GM23338 (cell line): ENCODE data around the gene PGBD5.

Experiments
- CREB1 ChIP-seq: fragments of 250-450 bp; sonication (Bioruptor Pico); IDR thresholded peaks from 2 replicates; pipeline ENCODE4 v1.5.0; 2020; ENCODE audit warnings: low read depth, mild to moderate bottlenecking, moderate library complexity
- CTCF ChIP-seq, 2 experiments: fragments of 200-600 bp in 1 of 2; sonication (generic) in 1 of 2; conservative IDR thresholded peaks; 2 replicates each; pipeline versions ENCODE4 v1.5.1 to v1.6.1; 2016 to 2017; ENCODE audit warnings: antibody characterized with exemption in 2 of 2, low read depth in 2 of 2, mild to moderate bottlenecking in 2 of 2, moderate library complexity in 1 of 2
- EZH2 ChIP-seq: fragments of 200-600 bp; sonication (generic); IDR thresholded peaks from one replicate; pipeline ENCODE4 v1.8.0; 2017; ENCODE audit warnings: antibody characterized with exemption, mild to moderate bottlenecking, low read depth; ENCODE audit not compliant: unreplicated experiment
- EZH2phosphoT487 ChIP-seq: fragments of 200-600 bp; sonication (generic); IDR thresholded peaks from one replicate; pipeline ENCODE4 v1.8.1; 2018; ENCODE audit warnings: antibody characterized with exemption; ENCODE audit not compliant: unreplicated experiment
- JUNB ChIP-seq: IDR thresholded peaks from one replicate; pipeline ENCODE4 v1.6.1; 2016; ENCODE audit warnings: antibody characterized with exemption; ENCODE audit not compliant: unreplicated experiment
- POLR2AphosphoS5 ChIP-seq: IDR thresholded peaks from 2 replicates; pipeline ENCODE4 v1.6.1; 2016; ENCODE audit warnings: antibody characterized with exemption, low read depth
- REST ChIP-seq: IDR thresholded peaks from one replicate; pipeline ENCODE4 v1.6.1; 2018; ENCODE audit warnings: antibody characterized with exemption; ENCODE audit not compliant: unreplicated experiment
- ZNF114 ChIP-seq: fragments of 250-450 bp; sonication (Bioruptor Pico); IDR thresholded peaks from 2 replicates; pipeline ENCODE4 v1.5.0; 2020; ENCODE audit warnings: mild to moderate bottlenecking, moderate library complexity

- TF ChIP-seq CTCF (conservative IDR thresholded peaks at IDR 0.05; ENCODE audit: low read depth in 2 of 2) (peak; percentile 73 to 76), EZH2phosphoT487 (no peak), EZH2 (no peak), JUNB (no peak), POLR2AphosphoS5 (no peak), REST (no peak), ZNF114 (CRISPR knock-in tag) (no peak), CREB1 (CRISPR knock-in tag) (no peak)
Observed at GRCh38 chr1:230268371-230269170, 157.6 kb downstream of the PGBD5 start.
